Stimulated activated CD4-positive, alpha-beta T cell treated with anti-CD3 and anti-CD28 coated beads, TNF-alpha, amount 100 ng/mL, for 1 hour (primary cell): ENCODE results near the gene TBC1D1.

ENCODE experiments used
- DNase-seq, 3 donors: peaks; one replicate each; pipeline ENCODE4 v3.0.0-alpha.2; 2020; ENCODE audit warnings: low read depth in 3 of 3, low spot score in 1 of 3

TBC1D1 gene

GRCh38 chr4:38140643-38141203 lies 249.8 kb downstream of the TBC1D1 start:
- no peak for DNase-seq

GRCh38 chr4:38141808-38142500 lies 251.1 kb downstream of the TBC1D1 start:
- no peak for DNase-seq

- DNase-seq, result no peak
Observed at GRCh38 chr4:38144031-38144430, 253.1 kb downstream of the TBC1D1 start.

- DNase-seq, result no peak
Observed at GRCh38 chr4:38145033-38145678, 254.3 kb downstream of the TBC1D1 start.

GRCh38 chr4:38145741-38146140 lies 254.9 kb downstream of the TBC1D1 start:
- no peak for DNase-seq

- DNase-seq, result no peak
Observed at GRCh38 chr4:38146383-38146782, 255.5 kb downstream of the TBC1D1 start.

DNA sequence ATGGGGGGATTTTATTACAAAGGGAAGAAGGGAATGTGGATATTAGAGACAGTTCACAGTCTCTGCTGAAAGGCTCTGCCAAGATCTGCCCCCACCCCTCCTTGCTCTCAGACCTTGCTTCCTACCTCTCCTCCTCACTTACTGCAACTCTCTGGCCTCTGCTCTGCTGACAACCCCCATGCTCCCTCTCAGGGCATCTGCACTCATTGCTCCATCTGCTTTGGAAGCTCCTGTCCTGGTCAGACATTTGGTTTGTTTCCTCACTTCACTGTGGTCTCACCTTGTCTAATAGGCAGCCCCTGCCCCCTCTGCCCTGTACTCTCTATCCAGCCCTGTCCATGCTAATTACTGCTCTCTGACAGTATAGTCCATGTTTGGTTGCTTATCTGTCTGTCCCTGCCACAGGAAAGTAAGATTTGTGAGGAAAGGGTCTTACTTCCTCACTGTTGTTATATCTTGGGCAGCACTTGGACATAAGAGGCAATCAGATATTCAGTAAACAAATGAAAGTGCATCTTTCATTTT lies 258.6 kb downstream of the TBC1D1 start:
- no peak for DNase-seq

DNA sequence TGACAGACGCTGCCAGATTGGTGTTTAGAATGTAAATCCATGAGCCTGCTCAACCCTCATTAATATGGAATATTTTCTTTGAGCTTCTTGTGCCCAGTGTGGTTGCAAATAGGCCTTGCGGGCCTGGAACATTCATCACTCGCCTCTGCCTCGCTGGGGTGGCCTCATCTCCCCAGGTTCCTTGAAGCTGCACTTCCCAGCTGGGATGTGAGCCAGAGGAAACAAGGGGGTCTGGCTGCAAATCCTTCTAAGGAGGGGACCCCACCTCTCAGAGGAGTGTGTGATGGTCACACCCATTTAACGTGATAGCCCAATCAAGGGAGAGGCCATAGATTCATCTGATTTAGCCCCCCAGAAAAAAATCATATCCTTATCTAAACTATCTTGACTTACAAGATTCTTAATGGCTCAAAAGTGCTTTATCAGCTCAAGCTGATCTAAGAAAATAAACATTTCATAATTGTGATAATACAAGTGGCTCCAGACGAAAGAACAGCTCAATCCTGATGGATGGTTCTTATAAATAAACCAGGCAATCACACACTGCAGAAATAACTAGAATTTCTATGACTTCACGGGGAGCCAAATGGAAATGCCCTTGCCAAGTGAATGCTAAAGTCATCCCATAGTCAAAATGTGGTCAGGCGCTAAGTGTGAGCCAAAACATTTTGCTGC lies 259.2 kb downstream of the TBC1D1 start:
- DNase-seq, result no peak

DNA sequence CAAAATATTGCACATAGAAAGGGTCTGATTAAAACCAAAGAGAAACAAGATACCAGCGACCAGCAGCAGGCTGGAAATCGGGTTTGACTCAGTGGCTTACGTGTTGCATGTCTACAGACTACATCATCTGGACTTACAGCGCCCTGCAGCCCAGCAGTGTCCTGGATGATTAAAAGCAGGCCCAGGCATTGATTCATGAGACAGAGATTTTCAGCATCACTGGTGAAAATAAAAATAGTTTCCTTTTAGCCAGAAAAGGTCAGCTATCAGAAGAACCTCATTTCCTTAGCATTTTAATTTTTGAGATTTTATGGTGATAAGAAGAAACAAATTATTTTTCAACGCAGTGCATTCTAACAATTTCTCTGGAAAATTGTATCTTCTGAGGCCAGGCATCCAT lies 259.9 kb downstream of the TBC1D1 start:
- no peak for DNase-seq

DNA sequence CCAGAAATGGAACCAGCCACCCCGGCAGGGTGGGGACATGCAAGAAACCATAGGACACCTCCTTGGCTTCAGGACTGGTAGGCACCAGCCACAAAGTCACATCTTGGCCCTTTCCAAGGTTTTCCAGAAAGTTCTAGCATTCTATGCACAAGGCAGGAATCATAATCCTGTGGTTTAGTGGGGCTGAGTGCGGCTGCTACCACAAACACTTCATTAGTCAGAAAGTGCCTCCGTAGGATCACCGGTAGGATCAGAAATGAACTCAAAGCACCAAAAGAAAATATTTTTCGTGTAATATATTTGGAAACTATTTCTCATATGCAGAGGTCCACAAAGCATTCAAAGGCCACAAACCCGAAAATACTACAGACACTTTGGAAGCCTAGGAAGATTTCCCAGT lies 261.0 kb downstream of the TBC1D1 start:
- DNase-seq, result no peak

- no peak for DNase-seq
Observed at GRCh38 chr4:38152305-38152704, 261.4 kb downstream of the TBC1D1 start.

DNA sequence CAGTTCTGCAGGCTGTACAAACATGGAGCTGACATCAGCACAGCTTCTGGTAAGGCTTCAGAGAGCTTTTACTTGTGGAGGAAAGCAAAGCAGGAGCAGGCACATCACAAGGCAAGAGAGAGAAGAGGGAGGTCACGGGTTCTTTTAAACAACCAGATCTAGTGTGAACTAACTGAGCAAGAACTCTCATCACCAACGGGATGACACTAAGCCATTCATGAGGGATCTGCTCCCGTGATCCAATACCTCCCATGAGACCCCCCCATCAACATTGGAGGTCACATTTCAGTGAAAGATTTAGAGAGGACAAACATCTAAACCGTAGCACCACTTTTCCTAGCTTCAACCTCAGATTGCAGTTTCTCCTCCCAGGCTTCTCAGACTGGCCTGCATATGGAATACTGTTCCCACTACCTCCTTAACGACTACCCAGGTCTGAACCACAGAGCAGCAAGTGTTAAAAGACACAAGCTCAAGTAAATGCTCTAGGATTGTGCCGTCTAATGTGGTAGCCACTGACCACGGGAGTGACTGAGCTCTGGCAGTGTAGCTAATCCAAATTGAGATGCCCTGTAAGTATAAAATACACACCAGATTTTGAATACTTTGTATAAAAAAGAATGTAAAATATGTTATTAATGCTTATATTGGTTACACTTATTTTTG lies 262.0 kb downstream of the TBC1D1 start:
- no peak for DNase-seq

DNA sequence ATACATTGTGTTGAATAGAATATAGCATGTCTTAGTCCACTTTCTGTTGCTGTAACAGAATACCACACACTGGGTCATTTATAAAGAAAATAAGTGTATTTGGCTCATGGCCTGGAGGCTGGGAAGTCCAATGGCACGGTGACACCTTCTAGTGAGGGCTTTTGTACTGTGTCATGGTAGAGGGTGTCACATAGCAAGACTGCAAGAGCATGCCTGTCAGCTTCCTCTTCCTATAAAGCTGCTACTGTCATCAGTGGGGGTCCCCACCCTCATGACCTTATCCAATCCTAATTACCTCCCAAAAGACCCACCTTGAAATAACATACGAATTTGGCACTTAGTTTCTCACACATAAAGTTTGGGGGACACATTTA lies 262.5 kb downstream of the TBC1D1 start:
- DNase-seq, result no peak

DNA sequence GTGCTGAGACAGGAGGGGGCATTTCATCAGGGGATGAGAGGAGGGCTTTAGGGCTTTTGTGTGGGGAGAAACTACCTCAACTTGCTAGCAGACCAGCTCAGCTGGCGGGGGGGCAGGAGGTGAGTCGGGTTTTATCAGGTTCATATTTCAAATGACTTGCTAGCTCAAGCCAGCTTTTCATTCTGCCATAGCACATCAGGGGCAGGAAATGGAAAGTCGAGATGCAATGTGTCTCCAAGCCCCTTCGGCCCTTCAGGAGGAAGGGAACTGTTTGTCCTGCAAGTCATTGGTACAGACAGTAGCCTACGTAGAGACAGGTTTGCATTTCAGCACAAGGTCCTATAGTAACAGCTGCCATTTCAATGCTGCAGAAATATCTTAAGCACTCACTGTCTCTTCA lies 263.4 kb downstream of the TBC1D1 start:
- no peak for DNase-seq

GRCh38 chr4:38154681-38155588 lies 264.1 kb downstream of the TBC1D1 start:
- DNase-seq, result no peak

GRCh38 chr4:38155589-38156294 lies 264.9 kb downstream of the TBC1D1 start:
- no peak for DNase-seq

GRCh38 chr4:38157592-38157991 lies 266.7 kb downstream of the TBC1D1 start:
- DNase-seq, result no peak

DNA sequence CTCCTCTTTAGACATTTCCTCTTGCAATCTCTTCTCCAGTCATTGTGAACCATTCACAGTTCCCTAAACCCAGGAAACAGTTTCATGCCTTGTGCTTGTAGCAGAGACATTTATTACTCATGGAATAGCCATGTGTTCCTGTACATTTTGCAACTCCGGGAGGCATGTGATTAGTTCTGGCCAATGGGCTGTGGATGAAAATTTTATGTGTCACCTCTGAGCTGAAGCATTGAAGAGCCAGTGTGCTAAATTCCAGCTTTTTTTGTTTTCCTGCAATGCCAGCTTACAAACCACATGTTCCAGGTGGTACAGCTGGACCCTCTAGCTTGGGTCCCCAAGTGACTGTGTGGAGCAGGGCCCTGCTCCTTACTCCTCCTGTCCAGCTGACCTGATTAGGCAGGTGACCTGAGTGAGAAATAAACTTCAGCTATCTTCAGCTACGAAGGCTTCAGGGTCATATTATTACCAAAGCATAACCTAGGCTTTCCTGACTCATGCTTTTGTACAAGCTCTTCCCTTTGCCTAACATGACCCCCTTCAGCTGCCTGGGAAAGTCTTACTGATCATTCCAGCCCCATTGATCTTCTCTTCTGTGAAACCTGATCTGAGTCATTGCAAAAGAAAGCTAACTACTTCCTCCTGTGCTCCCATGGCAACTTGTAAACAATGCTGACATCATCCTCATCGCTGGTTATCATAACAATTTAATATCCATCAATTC lies 269.8 kb downstream of the TBC1D1 start:
- peak in 2 of 3 donors; percentile 9 to 18 for DNase-seq
